ENCODE results near the gene APCDD1.
"Not testable (repeated sequence)": the region's sequence is repeated elsewhere in the genome, so short reads cannot be mapped to it uniquely, and the experiment has no call there.

DNA sequence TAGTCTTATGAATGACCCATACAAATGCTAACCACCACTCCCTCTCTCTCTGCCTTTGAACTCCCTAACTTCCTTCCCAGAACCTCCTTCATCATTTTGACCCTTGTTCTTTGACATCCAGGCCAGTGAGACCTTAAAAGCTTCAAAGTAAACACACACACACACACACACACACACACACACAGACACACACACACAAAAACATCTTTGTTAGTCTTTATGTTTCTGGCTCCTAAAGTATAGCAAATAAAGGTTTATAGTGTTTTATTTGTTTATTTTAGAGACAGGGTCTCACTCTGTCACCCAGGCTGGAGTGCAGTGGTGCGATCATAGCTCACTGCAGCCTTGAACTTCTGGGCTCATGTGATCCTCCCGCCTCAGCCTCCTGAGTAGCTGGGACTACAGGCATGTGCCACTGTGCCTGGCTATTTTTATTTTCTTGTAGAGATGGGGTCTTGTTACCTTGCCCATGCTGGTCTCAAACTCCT, 9.8 kb downstream of the APCDD1 start:
- not testable (repeated sequence) for TF ChIP-seq NRF1 (IDR thresholded peaks at IDR 0.05; ENCODE audit: low read depth, low read length); SAP30 (IDR thresholded peaks at IDR 0.05; ENCODE audit: insufficient read depth, insufficient replicate concordance, low read length); POLR2A (IDR thresholded peaks at IDR 0.05; ENCODE audit: control extremely low read depth in 1 of 2, low read depth in 2 of 2, low read length in 2 of 2); CTCF (IDR thresholded peaks at IDR 0.05; ENCODE audit: control extremely low read depth in 1 of 3, insufficient read depth in 1 of 3, low read depth in 1 of 3, low read length in 3 of 3); TCF12 (IDR thresholded peaks at IDR 0.05; ENCODE audit: low read depth, low read length); SP1 (IDR thresholded peaks at IDR 0.05; ENCODE audit: low read depth, low read length); HDAC2 (IDR thresholded peaks at IDR 0.05; ENCODE audit: borderline replicate concordance in 1 of 2, low read depth in 2 of 2, low read length in 2 of 2); JUND (IDR thresholded peaks at IDR 0.05; ENCODE audit: low read length); POLR2AphosphoS5 (IDR thresholded peaks at IDR 0.05; ENCODE audit: low read depth, low read length)

Measured in H1 (cell line).